Measurements from ENCODE around the gene KCNK18. TPM values are rescaled to one million over a fixed set of nuclear protein-coding genes. Genes with fewer than 3 reads are reported as not detected.
A peak's percentile ranks its signal among the peaks of the same experiment; 100 is the strongest.

Gene KCNK18
- total and polyA plus RNA-seq, 2 of the 8 experiments (the other 6 are each of a cell fraction or from before 2014, with no cell fraction given): not detected

DNA sequence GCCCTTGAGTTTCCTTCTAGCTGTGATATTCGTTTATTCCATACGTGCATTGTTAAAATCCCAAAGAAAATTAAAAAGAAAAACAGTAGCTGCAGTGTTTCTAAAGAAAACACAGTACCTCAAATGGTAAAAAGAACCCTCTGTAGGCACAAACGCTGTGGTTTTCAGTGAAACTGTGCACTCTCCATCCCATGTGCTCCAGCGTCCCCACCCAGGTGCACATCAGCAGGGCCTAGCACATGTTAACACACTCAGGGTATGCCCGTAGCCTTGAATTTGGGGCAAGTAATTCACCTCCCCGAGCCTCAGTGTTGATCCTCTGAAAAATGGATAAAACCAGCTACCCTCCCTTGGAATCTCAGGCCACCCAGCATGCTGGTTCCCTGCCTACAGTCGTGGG lies 53.1 kb downstream of the KCNK18 start:
- FAIRE-seq (no peak), DNase-seq (ENCODE audit: low read depth in 1 of 2, low spot score in 2 of 2) (no peak)
- no peaks in the 10 kb centered on the region for H3K27me3 ChIP-seq (replicated peaks in 1 of 4; ENCODE audit: control insufficient read depth in 3 of 4, extremely low read depth in 1 of 4, insufficient read depth in 3 of 4, low read length in 3 of 4)
- H3K9ac ChIP-seq (replicated peaks in 1 of 4; ENCODE audit: extremely low read depth in 1 of 4, low read depth in 3 of 4, low read length in 3 of 4): no peak overlapping the region
- H3K4me3 ChIP-seq (ENCODE audit: extremely low read depth in 1 of 4, insufficient read depth in 2 of 4, low read depth in 3 of 4, low read length in 4 of 4): no peak overlapping the region
- ChIA-PET CTCF (ENCODE audit: partially characterized antibody) (interaction anchor here (1.0 to 1.8 kb wide), 4 partner anchors 13 to 69 kb away, joined by 3 to 11 read pairs (median 4); no protein-coding TSS in a partner anchor), POLR2A (ENCODE audit: partially characterized antibody) (no interaction called here)
- H2BK15ac ChIP-seq (ENCODE audit: low read length): no peak overlapping the region
- WGBS, 2 experiments (ENCODE audit: extremely low coverage in 1 of 2, insufficient coverage in 1 of 2, insufficient read length in 1 of 2, insufficient replicate concordance in 2 of 2, low coverage in 1 of 2, low lambda C conversion rate in 2 of 2, missing lambda C conversion rate in 1 of 2): 55% methylated on average over 7 of the region's 7 CpGs; no CpG with 5 or more reads in 1 of the 2 experiments
- H2AK5ac ChIP-seq (ENCODE audit: low read depth, low read length): no peak overlapping the region
- no peak overlapping the region for H2BK5ac ChIP-seq (ENCODE audit: low read depth, low read length)
- H3K4me2 ChIP-seq (ENCODE audit: insufficient read depth in 1 of 2, low read depth in 2 of 2, low read length in 2 of 2): no peak overlapping the region
- peaks cover 0 to 7% (median 1%) of the 10 kb centered on the region in 4 experiments; a peak in 4 of 7 replicates for H3K4me1 ChIP-seq (replicated peaks in 1 of 4; ENCODE audit: control insufficient read depth in 3 of 4, insufficient read depth in 4 of 4, low read length in 3 of 4)
- H4K20me1 ChIP-seq (replicated peaks in 1 of 2; ENCODE audit: control insufficient read depth in 1 of 2, insufficient read depth in 2 of 2, low read length in 2 of 2): no peaks in the 10 kb centered on the region
- no peaks in the 10 kb centered on the region for H3K9me3 ChIP-seq (ENCODE audit: insufficient read depth in 2 of 2, low read depth in 1 of 2, low read length in 1 of 2)
- H4K91ac ChIP-seq (replicated peaks; ENCODE audit: insufficient read length, low read length): no peak overlapping the region
- no peak overlapping the region for H3K4ac ChIP-seq (replicated peaks; ENCODE audit: insufficient read length, low read depth, low read length)
- H2BK12ac ChIP-seq (ENCODE audit: low read depth, low read length): no peak overlapping the region
- no peak overlapping the region for H3K27ac ChIP-seq (ENCODE audit: low read depth, low read length)
- no peaks in the 10 kb centered on the region for H3K23me2 ChIP-seq (ENCODE audit: low read depth, low read length)
- no peak overlapping the region for H2BK120ac ChIP-seq (replicated peaks; ENCODE audit: low read depth, low read length)
- no peak overlapping the region for H3K14ac ChIP-seq (ENCODE audit: insufficient read length)
- no peak overlapping the region for H3K18ac ChIP-seq (ENCODE audit: extremely low read depth, low read length)
- H3K56ac ChIP-seq (replicated peaks; ENCODE audit: insufficient read length, low read depth, low read length): no peak overlapping the region
- no peak overlapping the region for H3K23ac ChIP-seq (ENCODE audit: insufficient read length)
- no peak overlapping the region for H2BK20ac ChIP-seq (ENCODE audit: low read length)
- H3K36me3 ChIP-seq (ENCODE audit: control insufficient read depth in 2 of 4, insufficient read depth in 4 of 4, low read length in 3 of 4): no peaks in the 10 kb centered on the region
- no peak overlapping the region for H4K5ac ChIP-seq (ENCODE audit: insufficient read length, low read depth, low read length)
- no peak overlapping the region for H2AFZ ChIP-seq (ENCODE audit: low read length)
- H3K79me2 ChIP-seq (ENCODE audit: control insufficient read depth in 1 of 2, insufficient read depth in 2 of 2, low read length in 2 of 2): no peaks in the 10 kb centered on the region
- TF ChIP-seq TEAD4 (IDR thresholded peaks at IDR 0.05; ENCODE audit: low read depth, low read length) (0 out of 2 replicates have a peak, but pooled peaks have one; percentile 37), GABPA (IDR thresholded peaks at IDR 0.05; ENCODE audit: borderline replicate concordance, insufficient read depth, low read length) (no peak), HDAC6 (IDR thresholded peaks at IDR 0.05; ENCODE audit: low read depth, low read length) (no peak)
- no peak overlapping the region for H4K8ac ChIP-seq (ENCODE audit: extremely low read depth, insufficient read depth, low read length)
- H3K79me1 ChIP-seq (ENCODE audit: low read depth, low read length): no peaks in the 10 kb centered on the region

All from H1 (cell line).